ENCODE results near the gene FHIT. TPM values are rescaled to one million over a fixed set of nuclear protein-coding genes. Genes with fewer than 3 reads are reported as not detected.

The FHIT gene
- total RNA-seq, 4 donors from 2014 or later = 3.5 to 17.0 (median 16.7) TPM

GRCh38 chr3:61138401-61138800 lies 112.9 kb downstream of the FHIT start:
- no peak overlapping the region for H3K27ac ChIP-seq
- no peak overlapping the region for H3K4me3 ChIP-seq
- no peak for DNase-seq
- H3K36me3 ChIP-seq = no peaks in the 10 kb centered on the region
- no peaks in the 10 kb centered on the region for H3K4me1 ChIP-seq
- H3K9me3 ChIP-seq = no peaks in the 10 kb centered on the region
- no peak for TF ChIP-seq POLR2A (IDR thresholded peaks at IDR 0.05)
- no peak for TF ChIP-seq CTCF (IDR thresholded peaks at IDR 0.05)
- H3K27me3 ChIP-seq = no peaks in the 10 kb centered on the region

- TF ChIP-seq POLR2A (IDR thresholded peaks at IDR 0.05) (no peak), CTCF (IDR thresholded peaks at IDR 0.05) (no peak)
- Histone ChIP-seq H3K4me3 (no peak overlapping the region), H3K36me3 (no peaks in the 10 kb centered on the region), H3K27me3 (no peaks in the 10 kb centered on the region), H3K9me3 (no peaks in the 10 kb centered on the region), H3K4me1 (no peaks in the 10 kb centered on the region), H3K27ac (no peak overlapping the region)
- no peak for DNase-seq
These were observed 115.1 kb downstream of the FHIT start for GRCh38 chr3:61136191-61136590.

GRCh38 chr3:61134532-61134931 lies 116.7 kb downstream of the FHIT start:
- TF ChIP-seq POLR2A (IDR thresholded peaks at IDR 0.05) (no peak), CTCF (IDR thresholded peaks at IDR 0.05) (no peak)
- H3K4me1 ChIP-seq = no peaks in the 10 kb centered on the region
- no peaks in the 10 kb centered on the region for H3K9me3 ChIP-seq
- H3K36me3 ChIP-seq = no peaks in the 10 kb centered on the region
- H3K27ac ChIP-seq = no peak overlapping the region
- no peak for DNase-seq
- no peaks in the 10 kb centered on the region for H3K27me3 ChIP-seq
- no peak overlapping the region for H3K4me3 ChIP-seq

GRCh38 chr3:61132062-61132461 lies 119.2 kb downstream of the FHIT start:
- no peaks in the 10 kb centered on the region for H3K27me3 ChIP-seq
- no peaks in the 10 kb centered on the region for H3K36me3 ChIP-seq
- H3K4me3 ChIP-seq = no peak overlapping the region
- H3K27ac ChIP-seq = no peak overlapping the region
- H3K4me1 ChIP-seq = no peaks in the 10 kb centered on the region
- TF ChIP-seq CTCF (IDR thresholded peaks at IDR 0.05) (no peak), POLR2A (IDR thresholded peaks at IDR 0.05) (no peak)
- DNase-seq = no peak
- no peaks in the 10 kb centered on the region for H3K9me3 ChIP-seq

- TF ChIP-seq POLR2A (IDR thresholded peaks at IDR 0.05) = no peak
- TF ChIP-seq CTCF (IDR thresholded peaks at IDR 0.05) = no peak
- Histone ChIP-seq H3K36me3 (no peaks in the 10 kb centered on the region), H3K27me3 (no peaks in the 10 kb centered on the region), H3K27ac (no peak overlapping the region), H3K9me3 (no peaks in the 10 kb centered on the region), H3K4me1 (peaks cover 0 to 4% (median 0%) of the 10 kb centered on the region in 4 donors), H3K4me3 (no peak overlapping the region)
- DNase-seq = no peak
These were observed 132.4 kb downstream of the FHIT start for GRCh38 chr3:61118830-61119229.

Data from Peyer's patch (tissue), 4 donors.